HG03280 (cell line): ENCODE measurements around the gene NUBPL.

Experiments used
- ATAC-seq: cut with Tn5 transposase; IDR thresholded peaks from one replicate; pipeline ENCODE4 v1.9.1; 2021; ENCODE audit warnings: mild to moderate bottlenecking, moderate library complexity; ENCODE audit not compliant: unreplicated experiment

NUBPL gene

GRCh38 chr14:31561155-31561846, at the start of gene NUBPL:
NUBPL (plus strand) TSS chr14:31561404; CDS start chr14:31561440, 36 bp downstream.
- ATAC-seq, result peak; percentile 97

- no peak for ATAC-seq
Observed at GRCh38 chr14:31527087-31527486, 34.1 kb upstream of the NUBPL start.

- no peak for ATAC-seq
Observed at GRCh38 chr14:31527546-31527945, 33.7 kb upstream of the NUBPL start.

- ATAC-seq, result no peak
Observed at GRCh38 chr14:31529053-31529452, 32.2 kb upstream of the NUBPL start.

- no peak for ATAC-seq
Observed at GRCh38 chr14:31530136-31530535, 31.1 kb upstream of the NUBPL start.

GRCh38 chr14:31536201-31536960, 24.8 kb upstream of the NUBPL start:
- no peak for ATAC-seq

- no peak for ATAC-seq
Observed at GRCh38 chr14:31541702-31542101, 19.5 kb upstream of the NUBPL start.

GRCh38 chr14:31543969-31544799, 17.0 kb upstream of the NUBPL start:
- ATAC-seq, result no peak

GRCh38 chr14:31544816-31545215, 16.4 kb upstream of the NUBPL start:
- ATAC-seq, result no peak

GRCh38 chr14:31545328-31545727, 15.9 kb upstream of the NUBPL start:
- no peak for ATAC-seq

- no peak for ATAC-seq
Observed at GRCh38 chr14:31549817-31550216, 11.4 kb upstream of the NUBPL start.

- no peak for ATAC-seq
Observed at GRCh38 chr14:31550589-31550988, 10.6 kb upstream of the NUBPL start.

- no peak for ATAC-seq
Observed at GRCh38 chr14:31556191-31556590, 5.0 kb upstream of the NUBPL start.

- ATAC-seq, result no peak
Observed at GRCh38 chr14:31559939-31560338, 1.3 kb upstream of the NUBPL start.

GRCh38 chr14:31560759-31561154, 447 bp upstream of the NUBPL start:
- ATAC-seq, result peak; percentile 19

- ATAC-seq, result no peak
Observed at GRCh38 chr14:31564194-31564593, 3.0 kb downstream of the NUBPL start.

- ATAC-seq, result no peak
Observed at GRCh38 chr14:31566456-31566855, 5.3 kb downstream of the NUBPL start.

- ATAC-seq, result no peak
Observed at GRCh38 chr14:31567655-31568054, 6.5 kb downstream of the NUBPL start.

GRCh38 chr14:31568161-31568560, 7.0 kb downstream of the NUBPL start:
- no peak for ATAC-seq

- no peak for ATAC-seq
Observed at GRCh38 chr14:31568671-31569070, 7.5 kb downstream of the NUBPL start.

GRCh38 chr14:31572955-31573354, 11.8 kb downstream of the NUBPL start:
- ATAC-seq, result no peak

GRCh38 chr14:31576949-31577348, 15.7 kb downstream of the NUBPL start:
- no peak for ATAC-seq
